NCI-H1694 treated with DMSO at 0.1 percent for 48 hours (cell line): Measurements from ENCODE around the gene CD164.
A peak's percentile ranks its signal among the peaks of the same experiment; 100 is the strongest.

Experiments
- DNase-seq: peaks from one replicate; lab custom pipeline; 2025; lab: John Stamatoyannopoulos, UW

Gene CD164

DNA sequence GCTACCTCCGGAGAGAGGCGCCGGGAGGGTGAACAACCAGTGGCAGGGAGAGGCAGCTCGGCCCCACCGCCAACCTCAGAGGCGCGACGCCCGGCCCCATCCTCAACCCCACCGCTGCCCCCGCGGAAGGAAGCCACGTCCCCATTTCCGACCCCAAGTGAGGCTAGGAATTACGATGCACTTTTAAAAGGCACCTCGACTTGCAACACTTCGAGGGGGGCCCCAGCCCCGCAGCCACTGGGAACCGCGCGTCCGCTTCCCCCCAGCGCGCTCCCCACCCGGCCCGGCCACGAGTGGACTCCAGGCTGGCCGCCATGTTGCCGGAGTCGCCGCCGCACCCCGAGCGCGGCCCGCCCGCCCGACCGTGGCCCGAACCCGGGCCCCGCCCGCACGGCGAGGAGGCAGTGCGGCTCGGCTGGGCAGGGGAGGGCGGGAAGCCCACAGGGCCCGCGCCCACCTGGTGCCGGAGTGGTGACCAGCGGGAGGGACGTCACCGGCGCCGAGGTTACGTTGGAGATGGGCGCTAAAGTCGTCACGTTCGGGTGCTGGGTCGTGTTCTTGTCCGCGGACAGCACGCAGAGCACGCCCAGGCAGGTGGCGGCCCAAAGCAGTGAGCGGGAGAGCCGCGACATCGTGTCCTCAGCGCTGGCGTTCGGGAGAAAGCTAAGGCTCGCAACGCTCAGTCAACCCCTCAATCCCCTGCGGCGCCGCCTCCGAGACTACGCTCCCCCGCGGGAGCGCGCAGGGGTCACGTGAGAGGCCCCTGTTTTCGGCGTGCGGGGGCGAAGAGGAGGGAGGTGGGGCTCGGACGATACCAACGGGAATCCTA, at the start of gene CD164:
CD164 (minus strand) TSS at position 721 of the 829 bp plus-strand sequence; CDS start at position 632, 89 bp downstream.
- peak; percentile 90 for DNase-seq

DNA sequence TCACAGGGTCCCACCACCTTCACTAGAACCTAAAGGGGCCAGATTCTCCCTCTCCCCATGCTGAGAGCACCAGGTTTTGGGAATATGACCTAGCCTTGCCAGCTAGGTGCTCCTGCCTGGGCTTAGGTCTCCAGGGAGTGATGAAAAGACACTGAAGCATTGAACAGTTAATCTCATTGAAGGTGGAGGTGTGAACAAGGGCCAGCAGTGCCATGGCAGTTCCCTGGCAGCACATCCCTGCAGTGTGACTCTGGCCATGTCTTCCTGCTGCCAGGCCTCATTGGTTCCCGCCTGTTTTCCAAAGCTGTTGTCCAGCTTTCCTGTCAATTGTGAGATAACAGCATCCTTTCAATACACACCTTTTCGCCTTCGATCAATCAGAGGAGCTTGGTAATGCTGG, 47.2 kb upstream of the CD164 start:
- DNase-seq, result no peak

GRCh38 chr6:109428889-109429477, 46.7 kb upstream of the CD164 start:
- no peak for DNase-seq

GRCh38 chr6:109424946-109425345, 42.7 kb upstream of the CD164 start:
- DNase-seq, result no peak

- DNase-seq, result no peak
Measured at GRCh38 chr6:109421184-109421583, 38.9 kb upstream of the CD164 start.

- no peak for DNase-seq
Measured at GRCh38 chr6:109420751-109421150, 38.5 kb upstream of the CD164 start.

- DNase-seq, result no peak
Measured at GRCh38 chr6:109417646-109418045, 35.4 kb upstream of the CD164 start.

- no peak for DNase-seq
Measured at GRCh38 chr6:109411034-109411433, 28.8 kb upstream of the CD164 start.

DNA sequence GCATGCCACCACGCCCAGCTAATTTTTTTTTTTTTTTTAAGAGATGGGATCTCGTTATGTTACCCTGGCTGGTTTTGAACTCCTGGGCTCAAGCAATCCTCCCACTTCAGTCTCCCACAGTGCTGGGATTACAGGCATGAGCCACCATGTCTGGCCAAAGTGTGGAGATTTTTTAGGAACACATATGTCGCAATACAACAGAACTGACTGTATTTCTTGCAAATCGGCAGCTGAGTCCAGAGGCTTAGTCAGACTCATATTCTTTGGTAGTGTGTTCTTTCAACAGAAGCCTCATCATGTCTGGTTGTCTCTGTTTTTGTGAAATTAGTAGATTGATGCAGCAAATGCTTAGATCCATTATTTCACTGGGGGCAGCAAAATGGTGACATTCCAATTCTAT, 23.9 kb upstream of the CD164 start:
- DNase-seq, result no peak

DNA sequence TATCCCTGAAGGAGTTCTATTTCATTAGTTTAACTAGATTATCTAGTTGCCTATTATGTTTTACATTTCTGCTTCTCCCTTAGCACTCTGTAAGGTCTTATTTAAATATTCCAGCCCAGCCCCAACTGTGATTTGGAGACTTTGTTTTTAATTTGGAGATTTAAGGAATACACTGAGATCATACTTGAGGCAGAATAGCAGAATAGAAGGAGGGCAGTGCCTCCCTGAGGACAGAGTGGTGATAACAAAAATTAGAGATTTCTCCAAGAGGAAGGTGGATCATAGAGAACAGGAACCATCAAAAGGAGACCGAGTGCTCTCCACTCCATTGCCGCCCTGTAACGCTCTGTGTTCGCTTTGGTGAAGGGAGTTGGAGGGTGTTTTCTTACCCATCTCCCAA, 14.8 kb upstream of the CD164 start:
- DNase-seq, result no peak

GRCh38 chr6:109396046-109396718, 13.9 kb upstream of the CD164 start:
- DNase-seq, result no peak

- no peak for DNase-seq
Measured at GRCh38 chr6:109393886-109394281, 11.6 kb upstream of the CD164 start.

- DNase-seq, result no peak
Measured at GRCh38 chr6:109393157-109393885, 11.1 kb upstream of the CD164 start.

- no peak for DNase-seq
Measured at GRCh38 chr6:109389650-109390274, 7.5 kb upstream of the CD164 start.

GRCh38 chr6:109388265-109388664, 6.0 kb upstream of the CD164 start:
- DNase-seq, result no peak

- DNase-seq, result no peak
Measured at GRCh38 chr6:109383438-109383940, 1.2 kb upstream of the CD164 start.

GRCh38 chr6:109382576-109383437, 540 bp upstream of the CD164 start:
- peak; percentile 90 for DNase-seq

GRCh38 chr6:109381061-109381746, 1.1 kb downstream of the CD164 start:
- no peak for DNase-seq

GRCh38 chr6:109379711-109380110, 2.6 kb downstream of the CD164 start:
- no peak for DNase-seq

GRCh38 chr6:109377717-109378116, 4.5 kb downstream of the CD164 start:
- no peak for DNase-seq
